Measurements from ENCODE around the gene TOM1L1.

The TOM1L1 gene

GRCh38 chr17:54899201-54899600, 1.5 kb upstream of the TOM1L1 start:
- DNase-seq, result no peak

- DNase-seq, result no peak
Observed at GRCh38 chr17:54899721-54900456, 763 bp upstream of the TOM1L1 start.

GRCh38 chr17:54901230-54901822, 674 bp downstream of the TOM1L1 start:
- DNase-seq, result no peak

- no peak for DNase-seq
Observed at GRCh38 chr17:54902017-54902416, 1.4 kb downstream of the TOM1L1 start.

GRCh38 chr17:54902611-54903010, 2.0 kb downstream of the TOM1L1 start:
- DNase-seq, result no peak

- DNase-seq, result peak; percentile 51
Observed at GRCh38 chr17:54903375-54903774, 2.7 kb downstream of the TOM1L1 start.

- no peak for DNase-seq
Observed at GRCh38 chr17:54906683-54907082, 6.0 kb downstream of the TOM1L1 start.

GRCh38 chr17:54907376-54907775, 6.7 kb downstream of the TOM1L1 start:
- no peak for DNase-seq

GRCh38 chr17:54909766-54910165, 9.1 kb downstream of the TOM1L1 start:
- DNase-seq, result no peak

GRCh38 chr17:54916721-54917120, 16.1 kb downstream of the TOM1L1 start:
- no peak for DNase-seq

GRCh38 chr17:54919425-54919824, 18.8 kb downstream of the TOM1L1 start:
- no peak for DNase-seq

- no peak for DNase-seq
Observed at GRCh38 chr17:54920819-54921218, 20.2 kb downstream of the TOM1L1 start.

- DNase-seq, result no peak
Observed at GRCh38 chr17:54924405-54924804, 23.8 kb downstream of the TOM1L1 start.

- DNase-seq, result no peak
Observed at GRCh38 chr17:54927525-54927924, 26.9 kb downstream of the TOM1L1 start.

GRCh38 chr17:54932711-54933110, 32.1 kb downstream of the TOM1L1 start:
- DNase-seq, result no peak

GRCh38 chr17:54933921-54934320, 33.3 kb downstream of the TOM1L1 start:
- no peak for DNase-seq

- DNase-seq, result no peak
Observed at GRCh38 chr17:54935471-54935870, 34.8 kb downstream of the TOM1L1 start.

- no peak for DNase-seq
Observed at GRCh38 chr17:54937018-54937417, 36.4 kb downstream of the TOM1L1 start.

GRCh38 chr17:54937426-54937825, 36.8 kb downstream of the TOM1L1 start:
- no peak for DNase-seq

- no peak for DNase-seq
Observed at GRCh38 chr17:54941285-54941684, 40.6 kb downstream of the TOM1L1 start.

GRCh38 chr17:54944796-54945195, 44.1 kb downstream of the TOM1L1 start:
- no peak for DNase-seq

- no peak for DNase-seq
Observed at GRCh38 chr17:54945231-54945630, 44.6 kb downstream of the TOM1L1 start.

GRCh38 chr17:54945671-54946070, 45.0 kb downstream of the TOM1L1 start:
- no peak for DNase-seq

- no peak for DNase-seq
Observed at GRCh38 chr17:54947396-54947795, 46.7 kb downstream of the TOM1L1 start.

- DNase-seq, result no peak
Observed at GRCh38 chr17:54948380-54948779, 47.7 kb downstream of the TOM1L1 start.

All from femur (tissue), 1 donor.